ENCODE results near the gene SKIC2. TPM values are rescaled to one million over a fixed set of nuclear protein-coding genes. Genes with fewer than 3 reads are reported as not detected.

SKIC2 gene
- total and polyA plus RNA-seq, 2 of the 4 experiments (the other 2 are of a cell fraction), result 30.6 to 46.0 TPM

DNA sequence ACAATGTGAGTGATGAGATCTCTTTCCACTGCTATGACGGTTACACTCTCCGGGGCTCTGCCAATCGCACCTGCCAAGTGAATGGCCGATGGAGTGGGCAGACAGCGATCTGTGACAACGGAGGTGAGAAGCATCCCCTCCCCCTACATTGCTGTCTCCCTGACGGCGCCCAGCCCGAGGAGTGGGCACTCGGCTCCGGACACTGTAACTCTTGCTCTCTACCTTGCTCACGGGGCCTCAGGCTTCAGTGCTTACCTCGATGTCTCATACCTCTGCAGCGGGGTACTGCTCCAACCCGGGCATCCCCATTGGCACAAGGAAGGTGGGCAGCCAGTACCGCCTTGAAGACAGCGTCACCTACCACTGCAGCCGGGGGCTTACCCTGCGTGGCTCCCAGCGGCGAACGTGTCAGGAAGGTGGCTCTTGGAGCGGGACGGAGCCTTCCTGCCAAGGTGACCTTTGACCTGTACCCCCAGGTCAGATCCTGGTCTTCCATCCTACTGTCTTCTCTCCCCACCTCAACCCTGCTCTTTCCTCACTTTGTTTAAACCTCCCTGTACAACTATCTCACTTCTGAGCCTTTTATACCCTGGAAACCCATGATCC, 11.8 kb upstream of the SKIC2 start (continued):
- TF ChIP-seq MAFK (IDR thresholded peaks at IDR 0.05; ENCODE audit: low read depth, low read length) (no peak), FOS (IDR thresholded peaks at IDR 0.05; ENCODE audit: low read depth, low read length) (no peak), CHD1 (IDR thresholded peaks at IDR 0.05; ENCODE audit: low read depth, low read length) (no peak)

DNA sequence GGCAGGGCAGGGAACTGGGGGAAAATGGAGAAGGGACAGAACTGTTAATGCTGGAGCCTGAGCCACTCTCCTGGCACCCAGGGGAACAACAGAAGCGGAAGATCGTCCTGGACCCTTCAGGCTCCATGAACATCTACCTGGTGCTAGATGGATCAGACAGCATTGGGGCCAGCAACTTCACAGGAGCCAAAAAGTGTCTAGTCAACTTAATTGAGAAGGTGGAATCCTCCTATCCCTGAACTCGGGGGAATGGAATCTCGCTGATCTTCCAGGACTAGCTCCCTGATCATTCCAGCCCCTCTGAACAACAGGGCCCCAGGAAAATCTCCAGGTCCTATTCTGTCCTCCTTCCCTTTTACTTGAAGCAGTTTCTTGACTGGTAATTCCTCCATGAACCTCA, 11.1 kb upstream of the SKIC2 start:
- in situ Hi-C loops (cut with MboI; ENCODE audit: low sequenced_read_pairs), result loop anchor here (5.0 to 10.0 kb wide), 2 partner anchors 36 to 263 kb away; partner anchors contain the start of gene LY6G5C
- no peak overlapping the region; the same call in 1 of the 2 replicates for H2AK5ac ChIP-seq (ENCODE audit: low read depth, low read length)
- POLR2A ChIA-PET (ENCODE audit: unreplicated experiment), result no interaction called here

More for the DNA sequence above, 11.1 kb upstream of the SKIC2 start:
- Histone ChIP-seq H3K4me2 (ENCODE audit: low read depth, low read length) (no peak overlapping the region), H4K20me1 (ENCODE audit: insufficient read depth, low read length) (0 out of 2 replicates have a peak, but pooled peaks cover 5% of the 10 kb centered on the region), H3K23ac (ENCODE audit: low read depth, low read length) (no peak overlapping the region), H3K18ac (ENCODE audit: low read depth, low read length) (no peak overlapping the region), H3K27ac (ENCODE audit: insufficient read depth, low read length) (no peak overlapping the region), H3K9ac (ENCODE audit: low read depth, low read length) (no peak overlapping the region), H3K27me3 (ENCODE audit: control insufficient read depth, insufficient read depth, low read length) (no peaks in the 10 kb centered on the region), H2AK9ac (replicated peaks; ENCODE audit: low read depth, low read length, poor library complexity) (no peak overlapping the region), H3K14ac (replicated peaks; ENCODE audit: low read depth, low read length) (no peak overlapping the region), H3K56ac (ENCODE audit: extremely low read depth, insufficient read depth, low read length) (no peak overlapping the region), H4K91ac (ENCODE audit: insufficient read depth, low read depth, low read length) (no peak overlapping the region), H2BK20ac (ENCODE audit: low read depth, low read length) (no peak overlapping the region), H2AFZ (replicated peaks; ENCODE audit: low read length, poor library complexity) (no peak overlapping the region), H4K5ac (ENCODE audit: low read depth, low read length) (no peak overlapping the region), H3K9me3 (ENCODE audit: control insufficient read depth, insufficient read depth, low read length) (no peaks in the 10 kb centered on the region), H3K4me1 (ENCODE audit: control insufficient read depth, insufficient read depth, low read length) (peaks cover 22% of the 10 kb centered on the region), H3K79me1 (ENCODE audit: low read depth in 1 of 2, low read length in 2 of 2) (no peaks in the 10 kb centered on the region), H2BK15ac (ENCODE audit: low read depth, low read length) (no peak overlapping the region), H4K8ac (ENCODE audit: low read depth in 2 of 2, low read length in 2 of 2) (no peak overlapping the region), H2BK5ac (ENCODE audit: low read depth, low read length, poor library complexity, severe bottlenecking) (no peak overlapping the region), H3K4me3 (ENCODE audit: insufficient read depth, low read depth, low read length) (no peak overlapping the region), H3K4ac (ENCODE audit: low read depth, low read length) (no peak overlapping the region), H3K36me3 (ENCODE audit: control insufficient read depth, insufficient read depth, low read length) (peaks cover 17% of the 10 kb centered on the region), H2BK120ac (ENCODE audit: low read depth, low read length) (no peak overlapping the region), H3K9me1 (ENCODE audit: insufficient read depth, low read length) (peaks cover 12% of the 10 kb centered on the region)
- DNase-seq, result no peak
- no peak for ATAC-seq (ENCODE audit: low read depth)
- dilution Hi-C loops (cut with HindIII; ENCODE audit: low sequenced_read_pairs, unreplicated experiment) (no loop called here), intact Hi-C loops (cut with micrococcal nuclease) (no loop called here)
- TF ChIP-seq MAFK (IDR thresholded peaks at IDR 0.05; ENCODE audit: low read depth, low read length) (no peak), POLR2A (IDR thresholded peaks at IDR 0.05; ENCODE audit: low read depth, low read length) (no peak), BHLHE40 (IDR thresholded peaks at IDR 0.05; ENCODE audit: low read depth, low read length) (no peak), RAD21 (IDR thresholded peaks at IDR 0.05; ENCODE audit: low read length) (no peak), CEBPB (IDR thresholded peaks at IDR 0.05; ENCODE audit: low read depth, low read length) (no peak), RCOR1 (IDR thresholded peaks at IDR 0.05; ENCODE audit: insufficient replicate concordance, low read length) (no peak), USF2 (IDR thresholded peaks at IDR 0.05; ENCODE audit: low read depth, low read length) (no peak), RFX5 (IDR thresholded peaks at IDR 0.05; ENCODE audit: low read depth, low read length) (no peak)
- TF ChIP-seq, protein P1, sequence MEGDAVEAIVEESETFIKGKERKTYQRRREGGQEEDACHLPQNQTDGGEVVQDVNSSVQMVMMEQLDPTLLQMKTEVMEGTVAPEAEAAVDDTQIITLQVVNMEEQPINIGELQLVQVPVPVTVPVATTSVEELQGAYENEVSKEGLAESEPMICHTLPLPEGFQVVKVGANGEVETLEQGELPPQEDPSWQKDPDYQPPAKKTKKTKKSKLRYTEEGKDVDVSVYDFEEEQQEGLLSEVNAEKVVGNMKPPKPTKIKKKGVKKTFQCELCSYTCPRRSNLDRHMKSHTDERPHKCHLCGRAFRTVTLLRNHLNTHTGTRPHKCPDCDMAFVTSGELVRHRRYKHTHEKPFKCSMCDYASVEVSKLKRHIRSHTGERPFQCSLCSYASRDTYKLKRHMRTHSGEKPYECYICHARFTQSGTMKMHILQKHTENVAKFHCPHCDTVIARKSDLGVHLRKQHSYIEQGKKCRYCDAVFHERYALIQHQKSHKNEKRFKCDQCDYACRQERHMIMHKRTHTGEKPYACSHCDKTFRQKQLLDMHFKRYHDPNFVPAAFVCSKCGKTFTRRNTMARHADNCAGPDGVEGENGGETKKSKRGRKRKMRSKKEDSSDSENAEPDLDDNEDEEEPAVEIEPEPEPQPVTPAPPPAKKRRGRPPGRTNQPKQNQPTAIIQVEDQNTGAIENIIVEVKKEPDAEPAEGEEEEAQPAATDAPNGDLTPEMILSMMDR (conservative IDR thresholded peaks at IDR 0.05; ENCODE audit: low read depth, low read length), result no peak
- BruUV-seq (replicated peaks), result no TSS peak
- no CpG with 5 or more reads among the region's 4 CpGs for WGBS, 2 experiments (ENCODE audit: extremely low coverage in 2 of 2, insufficient read length in 1 of 2)
- CTCF ChIA-PET, result no interaction called here
